Measurements from ENCODE around the gene MED26.

MED26 gene

GRCh38 chr19:16587833-16588823 lies 39.9 kb downstream of the MED26 start:
- DNase-seq = peak; percentile 86

- DNase-seq = no peak
These were observed 40.8 kb downstream of the MED26 start for GRCh38 chr19:16586991-16587832.

DNA sequence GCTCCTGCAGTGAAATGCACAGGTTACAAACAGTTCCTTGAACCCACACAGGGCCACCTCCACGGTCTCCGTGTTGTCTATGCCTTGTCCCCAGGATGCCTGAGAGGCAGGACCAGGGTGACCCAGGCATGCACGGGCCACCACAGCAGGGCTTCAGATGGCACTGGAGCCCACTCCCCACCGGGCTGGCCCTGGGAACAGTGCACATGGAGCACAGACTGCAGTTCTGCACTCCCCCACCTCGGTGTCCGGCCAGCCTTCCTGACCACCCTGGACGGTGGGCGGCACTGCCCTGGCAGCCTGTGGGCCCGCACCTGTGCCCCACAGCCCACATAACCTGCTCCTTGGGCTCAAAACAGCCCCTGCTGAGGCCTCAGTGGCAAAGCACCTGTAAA lies 41.5 kb downstream of the MED26 start:
- no peak for DNase-seq

GRCh38 chr19:16585808-16586476 lies 42.1 kb downstream of the MED26 start:
- no peak for DNase-seq

- no peak for DNase-seq
These were observed 42.8 kb downstream of the MED26 start for GRCh38 chr19:16585094-16585801.

- DNase-seq = peak; percentile 33
These were observed 43.5 kb downstream of the MED26 start for GRCh38 chr19:16584248-16585093.

GRCh38 chr19:16582486-16583261 lies 45.3 kb downstream of the MED26 start:
- DNase-seq = no peak

GRCh38 chr19:16581971-16582343 lies 46.0 kb downstream of the MED26 start:
- DNase-seq = no peak

GRCh38 chr19:16581145-16581970 lies 46.6 kb downstream of the MED26 start:
- no peak for DNase-seq

DNA sequence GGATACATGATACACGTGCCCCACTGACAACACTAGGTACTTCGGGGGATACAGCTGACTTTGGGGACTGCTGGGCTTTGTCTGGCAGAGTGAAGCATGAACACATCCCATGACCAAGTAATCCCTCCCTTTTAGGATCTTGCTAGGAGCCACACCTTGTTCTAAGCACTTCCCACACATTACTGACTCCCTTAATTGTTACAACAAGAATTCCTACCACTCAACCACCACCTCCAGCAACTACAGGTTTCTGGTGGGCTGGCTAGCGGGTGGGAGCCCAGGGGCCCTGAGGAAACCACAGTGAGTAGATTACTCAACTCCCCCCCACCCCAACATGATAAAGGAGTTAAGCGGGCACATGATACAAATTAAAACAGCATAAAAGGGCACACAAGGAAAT lies 48.6 kb downstream of the MED26 start:
- no peak for DNase-seq

GRCh38 chr19:16577531-16577985 lies 50.4 kb downstream of the MED26 start:
- DNase-seq = no peak

- DNase-seq = no peak
These were observed 51.1 kb downstream of the MED26 start for GRCh38 chr19:16576690-16577530.

DNA sequence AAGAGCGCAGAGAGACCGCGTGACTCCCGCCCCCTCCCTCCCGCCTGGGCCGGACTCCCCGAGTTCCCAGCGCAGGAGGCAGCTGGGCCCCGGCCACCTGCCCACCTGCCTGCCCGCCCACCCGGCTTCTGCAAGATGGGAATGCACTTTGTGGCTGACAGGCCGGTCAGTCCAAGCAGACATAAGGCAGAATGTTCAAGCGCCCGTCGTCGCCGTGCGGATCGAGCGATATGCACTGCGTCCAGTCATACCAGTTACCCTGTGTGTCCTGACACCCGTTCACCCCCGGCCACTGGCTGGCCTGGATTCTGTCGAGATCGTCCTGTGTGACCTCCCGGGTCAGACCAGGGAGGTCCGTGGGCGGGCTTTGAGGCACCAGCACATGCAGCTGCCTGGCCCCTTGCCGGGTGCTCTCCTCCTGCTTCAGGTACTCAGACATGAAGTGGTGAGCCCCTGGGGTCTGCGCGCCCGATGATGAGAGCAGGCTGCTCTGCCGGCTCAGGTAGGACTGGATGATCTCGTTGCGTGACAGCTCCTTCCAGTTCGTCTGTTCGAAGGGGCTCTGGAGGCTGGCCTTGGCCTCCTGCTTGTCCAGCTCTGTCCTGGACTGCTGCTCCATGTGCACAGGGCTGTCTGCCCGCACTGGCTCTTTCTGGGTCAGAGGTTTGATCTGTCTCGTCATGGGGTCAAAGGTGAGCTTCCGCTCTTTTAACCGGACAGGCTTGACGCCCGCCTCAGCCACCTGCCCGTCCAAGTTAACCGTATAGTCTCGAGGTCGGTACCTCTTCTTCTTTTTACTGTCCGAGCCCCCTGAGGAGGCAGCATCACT lies 51.9 kb downstream of the MED26 start:
- no peak for DNase-seq

DNA sequence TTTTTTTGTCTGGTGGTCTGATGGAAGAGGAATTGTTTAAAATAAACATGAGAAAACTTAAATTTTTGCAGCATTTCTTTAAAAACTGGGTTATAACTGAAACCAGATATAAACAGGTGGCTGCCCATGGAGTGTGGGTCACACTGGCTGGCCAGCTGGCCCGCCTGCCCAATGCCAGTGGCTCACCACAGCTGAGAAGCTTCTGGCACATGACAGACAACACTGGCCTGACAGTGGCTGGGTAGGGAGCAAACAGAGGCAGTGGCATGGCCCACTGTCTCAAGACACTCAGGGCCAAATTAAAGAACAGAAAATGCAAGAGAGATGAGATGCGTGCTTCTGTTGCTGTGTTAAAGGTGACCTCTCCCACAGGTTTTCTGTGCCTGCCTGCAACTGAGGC lies 52.7 kb downstream of the MED26 start:
- DNase-seq = no peak

GRCh38 chr19:16573925-16574324 lies 54.1 kb downstream of the MED26 start:
- no peak for DNase-seq

DNA sequence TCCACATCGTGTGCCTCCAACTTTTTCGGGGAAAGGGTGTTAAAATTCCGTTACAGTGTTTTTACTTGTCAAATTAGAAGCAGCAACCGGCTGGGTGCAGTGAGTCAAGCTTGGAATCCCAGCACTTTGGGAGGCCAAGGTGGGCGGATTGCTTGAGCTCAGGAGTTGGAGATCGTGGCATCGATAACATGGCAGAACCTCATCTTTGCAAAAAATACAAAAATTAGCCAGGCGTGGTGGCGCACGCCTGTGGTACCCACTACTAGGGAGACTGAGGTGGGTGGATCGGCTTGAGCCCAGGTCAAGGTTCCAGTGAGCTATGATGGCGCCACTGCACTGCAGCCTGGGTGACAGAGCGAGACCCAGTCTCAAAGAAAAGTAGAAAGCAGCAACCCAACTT lies 54.7 kb downstream of the MED26 start:
- no peak for DNase-seq

DNA sequence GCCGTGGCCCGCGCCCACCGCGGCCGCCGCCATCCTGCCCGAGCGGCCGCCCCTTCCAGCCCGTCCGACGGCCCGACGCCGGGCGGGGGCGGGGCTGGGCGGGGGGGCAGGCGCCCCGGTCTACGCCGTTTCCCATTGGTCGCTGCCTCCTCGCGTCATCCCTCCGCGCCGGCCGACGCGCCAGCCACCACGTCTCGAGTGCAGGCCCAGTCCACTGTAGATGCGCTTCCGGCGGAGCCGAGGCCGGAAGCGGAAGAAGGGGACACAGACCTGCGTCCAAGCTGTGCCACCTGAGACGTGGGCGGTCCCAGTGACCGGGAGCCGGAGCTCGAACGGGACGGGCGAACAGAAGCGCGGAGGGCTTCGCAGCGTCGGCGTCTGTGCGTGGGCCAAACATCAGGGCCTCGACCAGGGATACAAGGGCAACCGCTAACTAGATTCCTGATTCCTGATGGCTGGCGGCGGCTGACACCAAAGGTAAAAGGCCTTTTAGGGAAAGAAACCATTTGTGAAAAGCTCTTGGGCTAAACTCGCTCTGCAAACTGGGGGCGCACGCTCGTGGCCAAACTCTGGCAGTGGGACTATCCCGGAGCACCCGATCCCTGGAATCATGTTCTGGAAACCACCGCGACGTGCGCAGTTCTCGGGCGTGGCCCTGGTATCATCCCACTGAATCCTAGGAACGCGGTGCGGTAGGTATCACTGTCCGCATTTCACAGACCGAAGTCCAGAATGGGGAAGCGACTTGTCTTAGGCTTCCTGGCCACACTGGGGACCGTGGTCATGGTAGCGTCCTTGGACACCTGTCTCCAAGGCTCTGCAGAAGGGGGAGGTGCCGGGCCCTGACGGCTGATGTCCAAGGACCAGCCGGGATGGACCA lies 55.4 kb downstream of the MED26 start, which contains the start of gene SLC35E1:
TSS of gene SLC35E1 (minus strand) at position 84 of the 880 bp plus-strand sequence. CDS start at position 33, 51 bp downstream.
- peak; percentile 97 for DNase-seq

Data from SHP77 treated with DMSO at 0.1 percent for 48 hours (cell line).